ENCODE results near the gene DLGAP5.
A peak's percentile ranks its signal among the peaks of the same experiment; 100 is the strongest.

The DLGAP5 gene

DNA sequence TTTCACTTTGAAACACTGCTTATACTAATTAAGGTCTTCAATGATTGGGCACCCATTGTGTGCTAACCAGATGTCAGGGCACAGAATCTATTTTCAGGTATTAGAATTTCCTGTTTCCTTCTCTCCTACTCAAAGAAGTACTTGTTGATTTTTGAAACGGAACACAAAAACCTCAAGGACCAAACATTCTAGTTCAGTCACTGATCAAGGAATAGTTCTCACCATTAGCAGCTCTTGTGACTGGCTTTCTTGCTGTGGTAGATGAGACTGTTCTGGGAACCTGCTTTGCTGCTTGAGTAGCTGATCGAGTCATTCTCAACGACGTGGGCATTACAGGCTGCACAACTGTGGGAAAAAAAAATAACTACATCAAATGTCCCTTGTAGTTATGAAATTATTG, 11.0 kb downstream of the DLGAP5 start:
- no peak for DNase-seq

DNA sequence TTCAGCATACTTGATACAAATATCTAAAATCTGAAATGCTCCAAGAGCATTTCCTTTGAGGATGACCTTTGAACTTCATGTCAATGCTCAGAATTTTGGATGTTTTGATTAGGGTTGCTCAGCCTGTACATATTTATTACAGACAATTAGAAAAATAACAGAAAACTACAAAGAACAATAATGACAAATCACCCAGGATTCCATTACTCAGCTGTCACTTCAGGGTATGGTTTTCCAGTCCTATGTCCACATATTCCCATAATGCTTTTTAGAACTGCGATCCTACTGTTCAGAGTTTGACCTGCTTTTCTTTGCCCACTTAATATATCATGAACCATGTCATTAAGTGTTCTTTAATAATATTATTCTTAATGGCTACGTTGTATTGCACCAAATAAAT, 11.4 kb downstream of the DLGAP5 start:
- DNase-seq, result no peak

DNA sequence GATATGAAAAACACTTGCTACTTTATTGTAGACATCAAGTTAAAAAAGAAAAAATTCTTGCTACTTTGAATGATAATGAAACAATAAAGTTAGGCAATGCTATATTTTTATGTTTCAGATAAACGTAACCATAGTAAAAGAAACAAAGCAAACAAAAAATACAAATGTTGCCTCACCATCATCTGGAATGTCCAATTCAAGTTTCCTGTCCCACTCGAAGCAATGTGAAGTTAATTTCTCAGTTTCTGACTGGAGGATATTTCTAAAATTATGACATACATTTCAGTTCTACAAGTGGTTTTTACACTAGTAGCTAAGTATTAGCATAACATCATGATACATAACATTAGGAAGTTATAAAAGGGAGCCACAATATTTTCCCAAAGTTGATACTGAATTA, 20.9 kb downstream of the DLGAP5 start:
- DNase-seq, result no peak

- no peak for DNase-seq
Observed at GRCh38 chr14:55160989-55161388, 30.4 kb downstream of the DLGAP5 start.

- no peak for DNase-seq
Observed at GRCh38 chr14:55158412-55158811, 33.0 kb downstream of the DLGAP5 start.

GRCh38 chr14:55157080-55157479, 34.3 kb downstream of the DLGAP5 start:
- DNase-seq, result no peak

DNA sequence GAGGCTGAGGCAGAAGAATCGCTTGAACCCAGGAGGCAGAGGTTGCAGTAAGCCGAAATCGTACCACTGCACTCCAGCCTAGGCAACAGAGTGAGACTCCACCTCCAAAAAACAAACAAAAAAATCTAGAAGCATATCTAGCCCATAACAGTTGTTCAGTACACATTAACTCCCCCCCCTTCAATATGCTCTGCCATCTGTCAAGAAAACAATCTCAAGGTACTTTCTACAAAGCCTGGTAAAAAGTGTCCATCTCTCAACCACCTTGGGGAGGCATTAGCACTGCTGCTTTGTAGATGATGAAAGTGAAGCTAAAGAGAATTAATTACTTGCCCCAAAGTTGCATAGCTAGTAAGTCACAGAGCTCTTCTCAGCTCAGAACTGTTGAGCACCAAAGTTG, 37.4 kb downstream of the DLGAP5 start:
- DNase-seq, result no peak

GRCh38 chr14:55152052-55152753, 39.2 kb downstream of the DLGAP5 start:
- DNase-seq, result no peak

GRCh38 chr14:55151601-55152000, 39.8 kb downstream of the DLGAP5 start:
- DNase-seq, result no peak

GRCh38 chr14:55146425-55146824, 45.0 kb downstream of the DLGAP5 start:
- no peak for DNase-seq

- no peak for DNase-seq
Observed at GRCh38 chr14:55142466-55142865, 48.9 kb downstream of the DLGAP5 start.

- DNase-seq, result no peak
Observed at GRCh38 chr14:55141825-55142224, 49.6 kb downstream of the DLGAP5 start.

DNA sequence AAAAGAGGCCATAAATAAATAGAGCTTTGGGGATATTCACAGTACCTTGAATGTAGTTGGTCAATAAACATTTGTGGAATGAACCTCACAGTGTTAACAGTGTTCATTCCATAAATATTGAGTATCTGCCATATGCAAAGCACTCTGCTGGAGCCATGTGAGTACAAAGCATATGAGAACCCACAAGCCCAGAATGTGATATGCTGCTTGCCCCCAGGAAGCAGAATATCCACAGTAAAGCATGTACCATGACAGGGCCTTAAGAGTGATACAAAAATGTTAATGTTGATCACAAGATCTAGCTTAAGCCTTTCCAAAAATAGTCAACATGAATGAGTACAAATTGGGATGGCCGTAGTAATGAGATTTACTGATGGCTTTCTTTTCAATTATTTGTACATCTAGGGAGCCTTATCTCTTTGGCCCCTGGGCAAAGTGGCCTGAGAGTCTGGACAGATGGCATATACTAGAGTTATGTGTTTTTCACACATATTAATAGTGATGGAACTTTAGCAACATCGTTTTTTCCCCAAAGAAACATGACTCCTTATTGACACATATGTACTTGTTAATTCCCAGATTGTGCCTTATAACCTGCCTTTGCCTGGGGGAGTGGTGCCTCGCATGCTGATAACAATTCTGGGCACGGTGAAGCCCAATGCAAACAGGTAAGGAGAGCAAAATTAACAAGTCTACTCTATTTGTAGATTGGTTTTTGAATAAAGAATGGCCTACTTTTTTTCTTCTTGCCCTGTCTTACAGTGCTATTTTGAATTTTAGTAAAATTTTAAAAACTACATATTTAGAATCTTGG, 51.5 kb downstream of the DLGAP5 start:
- DNase-seq, result no peak

- DNase-seq, result no peak
Observed at GRCh38 chr14:55139141-55139540, 52.2 kb downstream of the DLGAP5 start.

DNA sequence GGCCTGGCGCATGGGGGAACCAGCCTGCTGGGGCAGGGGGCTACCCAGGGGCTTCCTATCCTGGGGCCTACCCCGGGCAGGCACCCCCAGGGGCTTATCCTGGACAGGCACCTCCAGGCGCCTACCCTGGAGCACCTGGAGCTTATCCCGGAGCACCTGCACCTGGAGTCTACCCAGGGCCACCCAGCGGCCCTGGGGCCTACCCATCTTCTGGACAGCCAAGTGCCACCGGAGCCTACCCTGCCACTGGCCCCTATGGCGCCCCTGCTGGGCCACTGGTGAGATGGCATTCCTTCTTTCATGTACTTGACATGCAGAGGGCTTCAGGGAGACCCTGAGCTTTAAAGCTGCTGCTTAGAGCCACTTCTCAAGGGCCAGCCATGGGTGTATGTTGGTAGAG, 53.3 kb downstream of the DLGAP5 start:
- no peak for DNase-seq

- no peak for DNase-seq
Observed at GRCh38 chr14:55136885-55137786, 54.2 kb downstream of the DLGAP5 start.

DNA sequence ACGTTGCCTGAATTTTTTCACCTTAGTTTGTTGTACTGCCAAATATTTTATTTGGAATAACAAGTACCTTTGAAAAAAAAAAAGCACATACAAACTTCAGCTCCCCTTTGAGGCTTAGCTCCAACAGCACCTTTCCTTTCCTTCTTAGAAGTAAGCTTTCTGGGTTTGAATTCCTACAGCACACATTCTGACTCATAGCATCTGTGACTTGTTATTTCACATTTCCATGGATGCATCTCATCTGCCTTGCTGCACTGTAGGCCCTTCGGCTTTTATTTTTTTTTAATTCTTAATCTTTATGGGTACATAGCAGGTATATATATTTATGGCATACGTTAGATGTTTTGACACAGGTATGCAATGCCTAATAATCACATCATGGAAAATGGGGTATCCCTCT, 55.1 kb downstream of the DLGAP5 start:
- DNase-seq, result no peak

DNA sequence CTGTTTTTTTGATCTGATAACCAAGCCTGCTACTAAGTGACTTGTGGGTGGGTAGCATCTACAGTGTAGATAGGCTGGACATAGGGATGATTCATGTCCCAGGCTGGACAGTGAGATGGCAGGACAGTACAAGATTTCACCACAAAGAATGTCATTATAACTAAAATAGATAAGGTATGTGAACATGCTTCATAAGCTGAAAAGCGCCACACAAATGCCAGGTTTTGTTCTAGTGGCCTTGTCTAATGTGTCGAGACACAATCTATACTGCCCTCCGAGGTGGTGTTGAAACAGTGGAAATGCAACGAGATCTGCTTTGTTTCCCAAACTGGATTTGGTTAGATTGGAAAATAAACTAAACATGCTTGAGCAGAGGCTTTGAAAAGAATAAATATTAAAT, 58.0 kb downstream of the DLGAP5 start:
- no peak for DNase-seq

DNA sequence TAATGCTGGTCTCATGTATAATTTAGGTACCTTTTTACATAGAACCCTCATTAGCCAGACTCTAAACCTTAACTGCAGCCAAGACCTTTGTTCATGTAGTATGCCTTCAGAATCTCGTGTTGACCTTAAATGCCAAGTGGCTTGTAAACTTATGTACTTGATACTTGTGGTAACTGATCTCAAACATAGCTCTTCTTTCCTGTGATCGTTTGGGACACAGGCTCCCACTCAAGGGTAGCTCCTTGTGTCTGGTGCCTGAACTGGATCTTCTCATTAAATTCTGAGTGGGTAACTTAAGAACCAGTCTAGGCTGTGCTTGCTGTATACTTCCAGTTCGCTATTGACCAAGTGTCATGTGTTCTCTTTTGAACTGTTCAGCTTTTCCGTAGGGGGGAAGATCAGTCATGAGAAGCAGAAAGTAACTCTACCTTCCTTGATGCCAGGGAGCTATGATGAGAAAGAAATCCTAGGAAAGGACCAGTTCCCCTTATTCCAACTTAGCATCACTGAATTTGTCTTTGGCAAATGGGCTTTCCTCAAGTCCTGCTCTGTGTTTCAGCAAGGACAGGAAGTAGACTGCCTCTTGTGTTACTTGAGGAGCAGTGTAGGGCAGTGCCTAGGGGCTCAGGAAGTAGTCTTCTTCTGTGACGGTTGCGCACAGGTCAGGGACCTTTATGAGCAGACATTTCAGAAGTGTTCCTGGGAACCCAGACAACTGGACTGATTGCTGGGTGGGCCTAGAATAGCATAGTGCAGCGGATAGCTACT, 59.8 kb downstream of the DLGAP5 start:
- no peak for DNase-seq

DNA sequence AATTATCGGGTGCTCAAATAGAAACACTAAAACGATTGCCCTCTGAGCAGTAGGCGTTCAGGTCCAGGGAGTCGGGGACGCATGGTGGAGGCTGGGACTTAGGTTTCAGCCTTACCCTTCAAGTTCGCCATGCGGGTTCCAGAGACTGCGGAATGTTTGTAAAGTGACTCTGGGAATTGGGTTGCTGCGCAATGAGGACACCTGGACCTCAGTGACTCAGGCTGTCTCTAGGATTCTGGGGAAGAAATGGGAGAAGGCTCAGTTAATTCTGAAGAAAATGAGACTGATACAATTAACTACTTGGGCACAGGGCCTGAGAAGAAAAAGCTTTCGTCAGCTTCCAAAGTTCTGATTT, 61.2 kb downstream of the DLGAP5 start:
- DNase-seq, result no peak

DNA sequence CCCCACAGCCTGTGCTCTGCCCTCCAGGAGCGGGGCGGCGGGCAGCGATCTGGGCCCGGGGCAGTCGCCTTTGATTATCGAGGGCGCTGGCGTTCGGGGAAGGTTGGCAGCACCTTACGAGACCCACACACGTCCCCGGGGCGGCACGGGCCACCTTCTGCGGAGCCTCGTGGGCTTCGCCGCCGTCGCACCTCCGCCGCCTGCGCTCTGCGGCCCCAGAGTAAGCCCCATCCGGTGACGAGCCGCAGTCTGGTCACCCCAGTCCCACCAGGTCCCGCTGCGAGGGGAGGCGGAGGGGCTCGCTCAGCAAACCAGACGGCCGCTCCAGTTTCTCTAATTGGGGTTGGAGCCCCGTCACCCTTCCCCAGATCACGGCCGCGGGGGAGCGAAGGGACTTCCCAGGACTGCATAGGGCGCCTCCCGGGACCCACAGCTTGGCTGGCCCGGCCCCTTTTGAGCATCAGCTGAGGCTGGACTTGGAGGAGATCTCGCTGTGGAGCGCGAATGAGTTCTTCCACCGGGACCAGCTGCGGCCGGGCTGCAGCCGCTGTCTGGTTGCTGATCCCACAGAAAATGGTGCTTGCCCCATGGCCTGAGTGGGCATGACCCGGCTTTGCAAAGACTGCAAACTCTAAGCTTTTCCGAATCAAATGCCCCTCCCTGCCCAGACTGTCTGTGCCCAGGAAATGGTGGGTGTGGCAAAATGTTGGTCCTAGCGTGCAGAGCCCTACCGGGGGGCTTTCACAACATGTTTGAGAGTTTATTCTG, 61.8 kb downstream of the DLGAP5 start:
- DNase-seq, result peak in 1 of 4 experiments; percentile 6

- DNase-seq, result no peak
Observed at GRCh38 chr14:55129086-55129427, 62.3 kb downstream of the DLGAP5 start, which contains the start of gene LGALS3. TSS of gene LGALS3 (plus strand) at chr14:55129252. CDS start at chr14:55137374, 8,122 bp downstream.

All from activated naive CD4-positive, alpha-beta T cell (primary cell).